Kidney epithelial cell (primary cell): ENCODE measurements around the gene AMPD3. TPM values are rescaled to one million over a fixed set of nuclear protein-coding genes. Genes with fewer than 3 reads are reported as not detected.

ENCODE experiments used
- DNase-seq: peaks from one replicate; pipeline ENCODE4 v3.0.0-alpha.2; 2010; ENCODE audit warnings: low read depth
- H3K27me3 ChIP-seq: 2 replicates; pipeline ENCODE4 v1.6.0; 2011; ENCODE audit warnings: low read length; ENCODE audit not compliant: control insufficient read depth, insufficient read depth
- H3K36me3 ChIP-seq: 2 replicates; pipeline ENCODE4 v1.5.1; 2011; ENCODE audit warnings: low read length; ENCODE audit not compliant: control insufficient read depth, insufficient read depth
- H3K4me3 ChIP-seq: 2 replicates; pipeline ENCODE4 v1.5.1; 2011; ENCODE audit warnings: low read depth, mild to moderate bottlenecking, control low read depth, low read length
- CTCF ChIP-seq: IDR thresholded peaks from 2 replicates; pipeline ENCODE4 v1.5.1; 2011; ENCODE audit warnings: mild to moderate bottlenecking, moderate library complexity, low read length, control low read depth, inconsistent platforms; ENCODE audit not compliant: insufficient read depth, poor library complexity, severe bottlenecking
- total RNA-seq: library from RNA; depleted of rRNA; stranded (reverse); fragments of >200 nt; gene quantifications from 2 replicates; pipeline ENCODE4 v1.2.3, GENCODE V29; 2015

The AMPD3 gene
- total RNA-seq, 1 donor from 2014 or later: 6.6 TPM

GRCh38 chr11:10460611-10461275 is 5.7 kb downstream of the AMPD3 start:
- H3K27me3 ChIP-seq: no peaks in the 10 kb centered on the region
- H3K4me3 ChIP-seq: no peak overlapping the region
- DNase-seq: no peak
- no peak for TF ChIP-seq CTCF
- peaks cover 2% of the 10 kb centered on the region for H3K36me3 ChIP-seq

- DNase-seq: no peak
- H3K36me3 ChIP-seq: peaks cover 2% of the 10 kb centered on the region
These were observed 6.3 kb downstream of the AMPD3 start for GRCh38 chr11:10461276-10461790.

GRCh38 chr11:10462746-10463300 is 7.8 kb downstream of the AMPD3 start:
- DNase-seq: no peak
- Histone ChIP-seq H3K27me3 (no peaks in the 10 kb centered on the region), H3K36me3 (peaks cover 2% of the 10 kb centered on the region), H3K4me3 (no peak overlapping the region)
- no peak for TF ChIP-seq CTCF

More at GRCh38 chr11:10461276-10461790, 6.3 kb downstream of the AMPD3 start:
- TF ChIP-seq CTCF: no peak
- Histone ChIP-seq H3K4me3 (no peak overlapping the region), H3K27me3 (no peaks in the 10 kb centered on the region)

GRCh38 chr11:10473371-10473770 is 18.3 kb downstream of the AMPD3 start:
- no peak for TF ChIP-seq CTCF
- no peaks in the 10 kb centered on the region for H3K36me3 ChIP-seq
- no peaks in the 10 kb centered on the region for H3K27me3 ChIP-seq
- no peak for DNase-seq
- no peak overlapping the region for H3K4me3 ChIP-seq

GRCh38 chr11:10474551-10474950 is 19.5 kb downstream of the AMPD3 start:
- DNase-seq: no peak
- Histone ChIP-seq H3K27me3 (no peaks in the 10 kb centered on the region), H3K4me3 (no peak overlapping the region), H3K36me3 (no peaks in the 10 kb centered on the region)
- no peak for TF ChIP-seq CTCF
